ENCODE data around the gene HK3. TPM values are rescaled to one million over a fixed set of nuclear protein-coding genes. Genes with fewer than 3 reads are reported as not detected.

The HK3 gene
- total and polyA plus RNA-seq, 2 of the 8 experiments (the other 6 are each of a cell fraction or from before 2014, with no cell fraction given), result not detected

- Histone ChIP-seq H3K18ac (ENCODE audit: extremely low read depth, low read length) (peak overlapping the region; percentile 48; the same call in 1 of the 2 replicates), H4K5ac (ENCODE audit: insufficient read length, low read depth, low read length) (no peak overlapping the region), H3K9ac (replicated peaks in 1 of 4; ENCODE audit: extremely low read depth in 1 of 4, low read depth in 3 of 4, low read length in 3 of 4) (no peak overlapping the region), H3K9me3 (ENCODE audit: insufficient read depth in 2 of 2, low read depth in 1 of 2, low read length in 1 of 2) (no peaks in the 10 kb centered on the region), H3K23ac (ENCODE audit: insufficient read length) (no peak overlapping the region), H3K14ac (ENCODE audit: insufficient read length) (no peak overlapping the region), H3K4me3 (ENCODE audit: extremely low read depth in 1 of 4, insufficient read depth in 2 of 4, low read depth in 3 of 4, low read length in 4 of 4) (no peak overlapping the region), H2BK120ac (replicated peaks; ENCODE audit: low read depth, low read length) (no peak overlapping the region), H3K79me1 (ENCODE audit: low read depth, low read length) (no peaks in the 10 kb centered on the region), H4K91ac (replicated peaks; ENCODE audit: insufficient read length, low read length) (no peak overlapping the region), H3K4me1 (replicated peaks in 1 of 4; ENCODE audit: control insufficient read depth in 3 of 4, insufficient read depth in 4 of 4, low read length in 3 of 4) (peaks cover 0 to 4% (median 1%) of the 10 kb centered on the region in 4 experiments; a peak in 3 of 7 replicates), H4K8ac (ENCODE audit: extremely low read depth, insufficient read depth, low read length) (no peak overlapping the region; the same call in 1 of the 2 replicates), H2AFZ (ENCODE audit: low read length) (no peak overlapping the region), H2BK12ac (ENCODE audit: low read depth, low read length) (0 out of 2 replicates have a peak overlapping the region, but pooled peaks have one; percentile 68), H4K20me1 (replicated peaks in 1 of 2; ENCODE audit: control insufficient read depth in 1 of 2, insufficient read depth in 2 of 2, low read length in 2 of 2) (no peaks in the 10 kb centered on the region), H3K27ac (ENCODE audit: low read depth, low read length) (no peak overlapping the region), H3K4me2 (ENCODE audit: insufficient read depth in 1 of 2, low read depth in 2 of 2, low read length in 2 of 2) (no peak overlapping the region), H2BK5ac (ENCODE audit: low read depth, low read length) (no peak overlapping the region), H3K23me2 (ENCODE audit: low read depth, low read length) (no peaks in the 10 kb centered on the region), H2AK5ac (ENCODE audit: low read depth, low read length) (no peak overlapping the region), H3K27me3 (replicated peaks in 1 of 4; ENCODE audit: control insufficient read depth in 3 of 4, extremely low read depth in 1 of 4, insufficient read depth in 3 of 4, low read length in 3 of 4) (no peaks in the 10 kb centered on the region), H2BK15ac (ENCODE audit: low read length) (no peak overlapping the region), H3K79me2 (ENCODE audit: control insufficient read depth in 1 of 2, insufficient read depth in 2 of 2, low read length in 2 of 2) (no peaks in the 10 kb centered on the region), H3K36me3 (ENCODE audit: control insufficient read depth in 2 of 4, insufficient read depth in 4 of 4, low read length in 3 of 4) (no peaks in the 10 kb centered on the region), H2BK20ac (ENCODE audit: low read length) (no peak overlapping the region), H3K4ac (replicated peaks; ENCODE audit: insufficient read length, low read depth, low read length) (no peak overlapping the region), H3K56ac (replicated peaks; ENCODE audit: insufficient read length, low read depth, low read length) (no peak overlapping the region)
- DNase-seq (ENCODE audit: low read depth in 1 of 2, low spot score in 2 of 2), result no peak
- ChIA-PET POLR2A (ENCODE audit: partially characterized antibody) (interaction anchor here (1.0 kb wide), 1 partner anchor 13 kb away, joined by 4 read pairs; no protein-coding TSS in a partner anchor), CTCF (ENCODE audit: partially characterized antibody) (interaction anchor here (1.2 to 7.2 kb wide), 15 partner anchors 8 to 386 kb away, joined by 3 to 39 read pairs (median 4); partner anchors contain the start of gene HK3)
- WGBS, 2 experiments (ENCODE audit: extremely low coverage in 1 of 2, insufficient coverage in 1 of 2, insufficient read length in 1 of 2, insufficient replicate concordance in 2 of 2, low coverage in 1 of 2, low lambda C conversion rate in 2 of 2, missing lambda C conversion rate in 1 of 2), result 94% methylated on average over 16 of the region's 21 CpGs; no CpG with 5 or more reads in 1 of the 2 experiments
- no peak for FAIRE-seq
- TF ChIP-seq CBX8 (IDR thresholded peaks at IDR 0.05; ENCODE audit: borderline replicate concordance, low read depth, low read length) (no peak), NANOG (IDR thresholded peaks at IDR 0.05; ENCODE audit: insufficient read depth, low read depth, low read length, poor library complexity, severe bottlenecking) (no peak), E2F6 (IDR thresholded peaks at IDR 0.05) (no peak), ATF3 (IDR thresholded peaks at IDR 0.05; ENCODE audit: insufficient read depth, low read depth, low read length) (no peak), CREB1 (IDR thresholded peaks at IDR 0.05) (no peak), CHD1 (IDR thresholded peaks at IDR 0.05; ENCODE audit: low read depth, low read length) (no peak), SIRT6 (IDR thresholded peaks at IDR 0.05; ENCODE audit: low read length) (no peak), SRF (IDR thresholded peaks at IDR 0.05; ENCODE audit: low read depth, low read length) (no peak), JUND (IDR thresholded peaks at IDR 0.05; ENCODE audit: low read length) (no peak), CEBPB (IDR thresholded peaks at IDR 0.05; ENCODE audit: low read depth, low read length) (no peak), KDM5A (IDR thresholded peaks at IDR 0.05; ENCODE audit: low read length) (no peak), HDAC6 (IDR thresholded peaks at IDR 0.05; ENCODE audit: low read depth, low read length) (no peak), TAF7 (optimal IDR thresholded peaks at IDR 0.05; ENCODE audit: borderline replicate concordance, low read depth, low read length) (no peak)
Measured at GRCh38 chr5:176877793-176878331, 21.3 kb downstream of the HK3 start.

Data from H1 (cell line).